Measurements from ENCODE around the gene CSGALNACT2.
A peak's percentile ranks its signal among the peaks of the same experiment; 100 is the strongest.

DNA sequence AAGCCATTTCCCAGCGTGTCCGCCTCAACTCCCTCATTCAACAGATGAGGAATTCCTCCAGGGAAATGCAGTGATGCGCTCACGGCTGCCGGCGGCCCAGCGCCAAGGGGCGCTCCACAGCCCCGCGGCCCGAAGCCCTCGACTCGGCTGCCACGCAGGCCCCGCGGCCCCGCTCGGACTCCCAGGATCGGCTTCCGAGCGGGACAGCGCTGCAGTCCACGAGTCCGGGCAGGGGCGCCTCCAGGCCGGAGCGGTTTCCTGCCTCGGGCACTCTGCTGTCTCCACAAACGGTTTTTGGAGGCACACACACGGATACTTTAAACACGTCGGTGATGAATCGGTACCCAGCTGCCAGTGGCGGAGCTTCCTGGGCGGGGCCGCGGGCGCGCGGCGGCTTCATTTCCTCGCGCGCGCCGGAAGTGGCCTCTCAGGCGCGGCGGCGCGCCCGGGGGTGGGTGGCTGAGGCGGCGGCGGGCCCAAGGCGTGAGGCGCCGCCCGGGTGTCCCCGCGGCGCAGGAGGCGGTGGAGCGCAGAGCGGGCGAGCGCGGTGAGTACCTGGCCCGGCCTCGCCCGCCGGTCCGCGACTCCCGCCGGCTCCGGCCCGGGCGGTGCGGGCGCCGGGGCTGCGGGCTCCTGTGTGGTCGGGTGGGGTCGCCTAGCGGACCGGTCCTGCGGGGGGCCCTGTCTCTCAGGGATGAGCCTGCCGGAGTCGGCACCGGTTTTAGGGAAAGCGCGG, at the start of gene CSGALNACT2:
- TF ChIP-seq YY1 (IDR thresholded peaks at IDR 0.05; ENCODE audit: low read depth) (no peak), EP300 (IDR thresholded peaks at IDR 0.05; ENCODE audit: borderline replicate concordance in 1 of 2, low read depth in 1 of 2, low read length in 1 of 2) (0 out of 4 replicates have a peak, but pooled peaks of 1 of the 2 experiments have one; percentile 23), RFX5 (IDR thresholded peaks at IDR 0.05; ENCODE audit: low read length) (no peak)
- TF ChIP-seq, protein P1, sequence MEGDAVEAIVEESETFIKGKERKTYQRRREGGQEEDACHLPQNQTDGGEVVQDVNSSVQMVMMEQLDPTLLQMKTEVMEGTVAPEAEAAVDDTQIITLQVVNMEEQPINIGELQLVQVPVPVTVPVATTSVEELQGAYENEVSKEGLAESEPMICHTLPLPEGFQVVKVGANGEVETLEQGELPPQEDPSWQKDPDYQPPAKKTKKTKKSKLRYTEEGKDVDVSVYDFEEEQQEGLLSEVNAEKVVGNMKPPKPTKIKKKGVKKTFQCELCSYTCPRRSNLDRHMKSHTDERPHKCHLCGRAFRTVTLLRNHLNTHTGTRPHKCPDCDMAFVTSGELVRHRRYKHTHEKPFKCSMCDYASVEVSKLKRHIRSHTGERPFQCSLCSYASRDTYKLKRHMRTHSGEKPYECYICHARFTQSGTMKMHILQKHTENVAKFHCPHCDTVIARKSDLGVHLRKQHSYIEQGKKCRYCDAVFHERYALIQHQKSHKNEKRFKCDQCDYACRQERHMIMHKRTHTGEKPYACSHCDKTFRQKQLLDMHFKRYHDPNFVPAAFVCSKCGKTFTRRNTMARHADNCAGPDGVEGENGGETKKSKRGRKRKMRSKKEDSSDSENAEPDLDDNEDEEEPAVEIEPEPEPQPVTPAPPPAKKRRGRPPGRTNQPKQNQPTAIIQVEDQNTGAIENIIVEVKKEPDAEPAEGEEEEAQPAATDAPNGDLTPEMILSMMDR (IDR thresholded peaks at IDR 0.05) = no peak; the same call in 1 of the 2 replicates

Measured in SK-N-SH (cell line).